HepG2 (cell line): ENCODE results near the gene ZNF211. TPM values are rescaled to one million over a fixed set of nuclear protein-coding genes. Genes with fewer than 3 reads are reported as not detected.

Source experiments
- ARNTL ChIP-seq: sonication (generic); formaldehyde crosslinking; IDR thresholded peaks from 2 replicates; pipeline ENCODE4 v1.4.0; 2020; ENCODE audit warnings: mild to moderate bottlenecking, missing genetic modification reagents
- CBX1 ChIP-seq: IDR thresholded peaks from one replicate; pipeline ENCODE4 v1.6.1; 2016; ENCODE audit warnings: antibody characterized with exemption, low read depth
- CBX5 ChIP-seq: sonication (generic); formaldehyde crosslinking; IDR thresholded peaks from 2 replicates; pipeline ENCODE4 v1.4.0; 2020; ENCODE audit warnings: missing genetic modification reagents, borderline replicate concordance
- FOSL2 ChIP-seq: sonication (generic); formaldehyde crosslinking; IDR thresholded peaks from 2 replicates; pipeline ENCODE4 v1.4.0; 2020; ENCODE audit warnings: missing genetic modification reagents
- FOXJ3 ChIP-seq: sonication (generic); formaldehyde crosslinking; IDR thresholded peaks from 2 replicates; pipeline ENCODE4 v1.4.0; 2020; ENCODE audit warnings: missing genetic modification reagents, mild to moderate bottlenecking, borderline replicate concordance
- HDAC2 ChIP-seq: sonication (generic); formaldehyde crosslinking; IDR thresholded peaks from 2 replicates; pipeline ENCODE4 v1.4.0; 2020; ENCODE audit warnings: missing genetic modification reagents
- HNRNPK ChIP-seq: fragments of 200-400 bp; formaldehyde crosslinking; IDR thresholded peaks from 2 replicates; pipeline ENCODE4 v1.6.1; 2018; ENCODE audit warnings: low read length, low read depth, moderate library complexity, mild to moderate bottlenecking; ENCODE audit not compliant: poor library complexity, severe bottlenecking
- JARID2 ChIP-seq: sonication (generic); formaldehyde crosslinking; IDR thresholded peaks from 2 replicates; pipeline ENCODE4 v1.8.1; 2023; ENCODE audit warnings: missing genetic modification reagents, inconsistent platforms; ENCODE audit not compliant: insufficient replicate concordance
- RNF2 ChIP-seq: fragments of 450-650 bp; conservative IDR thresholded peaks from 2 replicates; pipeline ENCODE4 v1.6.1; 2016; ENCODE audit warnings: low read depth
- SP140L ChIP-seq: sonication (generic); formaldehyde crosslinking; IDR thresholded peaks from 2 replicates; pipeline ENCODE4 v1.4.0; 2020; ENCODE audit warnings: missing genetic modification reagents, borderline replicate concordance
- SRSF1 ChIP-seq: fragments of 200-400 bp; formaldehyde crosslinking; optimal IDR thresholded peaks from 2 replicates; pipeline ENCODE3; 2017; ENCODE audit warnings: mild to moderate bottlenecking, low read depth, low read length, moderate library complexity
- STAG1 ChIP-seq: sonication (generic); formaldehyde crosslinking; IDR thresholded peaks from 2 replicates; pipeline ENCODE4 v1.4.0; 2020; ENCODE audit warnings: missing genetic modification reagents
- TEAD2 ChIP-seq: sonication (generic); formaldehyde crosslinking; IDR thresholded peaks from 2 replicates; pipeline ENCODE4 v1.9.0; 2021; ENCODE audit warnings: missing genetic modification reagents
- ZBTB49 ChIP-seq: sonication (generic); formaldehyde crosslinking; IDR thresholded peaks from 2 replicates; pipeline ENCODE4 v1.4.0; 2020; ENCODE audit warnings: missing genetic modification reagents, borderline replicate concordance
- ZGPAT ChIP-seq: IDR thresholded peaks from 2 replicates; pipeline ENCODE4 v1.6.1; 2016; ENCODE audit warnings: mild to moderate bottlenecking
- ZNF33B ChIP-seq: sonication (generic); formaldehyde crosslinking; IDR thresholded peaks from 2 replicates; pipeline ENCODE4 v1.5.1; 2020; ENCODE audit warnings: mild to moderate bottlenecking, missing genetic modification reagents
- ZNF75D ChIP-seq: sonication (generic); formaldehyde crosslinking; IDR thresholded peaks from 2 replicates; pipeline ENCODE4 v1.8.1; 2023; ENCODE audit warnings: missing genetic modification reagents, mild to moderate bottlenecking, borderline replicate concordance
- ZSCAN21 ChIP-seq: sonication (generic); formaldehyde crosslinking; IDR thresholded peaks from 2 replicates; pipeline ENCODE4 v1.8.0; 2022; ENCODE audit warnings: mild to moderate bottlenecking, missing genetic modification reagents, moderate library complexity, borderline replicate concordance
- polyA plus RNA-seq, 8 experiments: library from polyadenylated mRNA; depleted of rRNA in 3 of 8; stranded (reverse) in 7 of 8; unstranded in 1 of 8; fragments of >200 nt; fragmentation: Illumina TruSeq in 4 of 8; extraction: Trizol in 4 of 8; gene quantifications; 2 replicates each; pipeline versions ENCODE4 v1.2.1 to v1.2.3, GENCODE V29; 2011 to 2016; ENCODE audit warnings: low read depth in 4 of 8, missing spikeins in 1 of 8, mixed read lengths in 1 of 8; ENCODE audit not compliant: insufficient read depth in 1 of 8
- total RNA-seq, 5 experiments: library from RNA; depleted of rRNA; stranded (reverse); fragments of >200 nt; fragmentation: Illumina TruSeq; extraction: Trizol; gene quantifications; 2 replicates each; pipeline ENCODE4 v1.2.3, GENCODE V29; 2016; ENCODE audit warnings: low read depth in 1 of 5
- TF ChIP-seq, protein P1 (sequence below): sonication (generic); formaldehyde crosslinking; IDR thresholded peaks from 2 replicates; pipeline ENCODE4 v1.9.0; 2021; ENCODE audit warnings: missing genetic modification reagents, mild to moderate bottlenecking, borderline replicate concordance
- TF ChIP-seq, protein P2 (sequence below): sonication (generic); formaldehyde crosslinking; IDR thresholded peaks from 2 replicates; pipeline ENCODE4 v1.4.0; 2020; ENCODE audit warnings: missing genetic modification reagents
- TF ChIP-seq, protein P3 (sequence below): sonication (generic); formaldehyde crosslinking; conservative IDR thresholded peaks from 2 replicates; pipeline ENCODE4 v1.8.0; 2022; ENCODE audit warnings: missing genetic modification reagents

The ZNF211 gene
- total and polyA plus RNA-seq, 2 of the 13 experiments (the other 11 are each of a cell fraction or from before 2014, with no cell fraction given), result 9.9 to 11.2 TPM

- TF ChIP-seq, protein P1, sequence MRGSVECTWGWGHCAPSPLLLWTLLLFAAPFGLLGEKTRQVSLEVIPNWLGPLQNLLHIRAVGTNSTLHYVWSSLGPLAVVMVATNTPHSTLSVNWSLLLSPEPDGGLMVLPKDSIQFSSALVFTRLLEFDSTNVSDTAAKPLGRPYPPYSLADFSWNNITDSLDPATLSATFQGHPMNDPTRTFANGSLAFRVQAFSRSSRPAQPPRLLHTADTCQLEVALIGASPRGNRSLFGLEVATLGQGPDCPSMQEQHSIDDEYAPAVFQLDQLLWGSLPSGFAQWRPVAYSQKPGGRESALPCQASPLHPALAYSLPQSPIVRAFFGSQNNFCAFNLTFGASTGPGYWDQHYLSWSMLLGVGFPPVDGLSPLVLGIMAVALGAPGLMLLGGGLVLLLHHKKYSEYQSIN (CRISPR knock-in tag), result no peak
- no peak for TF ChIP-seq CBX1
- TF ChIP-seq ZNF75D (CRISPR knock-in tag), result no peak
- peak; percentile 95 for TF ChIP-seq HNRNPK
- no peak for TF ChIP-seq RNF2
- no peak for TF ChIP-seq JARID2 (CRISPR knock-in tag)
- TF ChIP-seq HDAC2 (CRISPR knock-in tag), result 0 out of 2 replicates have a peak, but pooled peaks have one; percentile 19
- TF ChIP-seq ZGPAT (CRISPR knock-in tag), result peak; percentile 67
- TF ChIP-seq, protein P2, sequence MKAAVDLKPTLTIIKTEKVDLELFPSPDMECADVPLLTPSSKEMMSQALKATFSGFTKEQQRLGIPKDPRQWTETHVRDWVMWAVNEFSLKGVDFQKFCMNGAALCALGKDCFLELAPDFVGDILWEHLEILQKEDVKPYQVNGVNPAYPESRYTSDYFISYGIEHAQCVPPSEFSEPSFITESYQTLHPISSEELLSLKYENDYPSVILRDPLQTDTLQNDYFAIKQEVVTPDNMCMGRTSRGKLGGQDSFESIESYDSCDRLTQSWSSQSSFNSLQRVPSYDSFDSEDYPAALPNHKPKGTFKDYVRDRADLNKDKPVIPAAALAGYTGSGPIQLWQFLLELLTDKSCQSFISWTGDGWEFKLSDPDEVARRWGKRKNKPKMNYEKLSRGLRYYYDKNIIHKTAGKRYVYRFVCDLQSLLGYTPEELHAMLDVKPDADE, result 0 out of 2 replicates have a peak, but pooled peaks have one; percentile 42
- TF ChIP-seq ZNF33B, result no peak
- TF ChIP-seq, protein P3, sequence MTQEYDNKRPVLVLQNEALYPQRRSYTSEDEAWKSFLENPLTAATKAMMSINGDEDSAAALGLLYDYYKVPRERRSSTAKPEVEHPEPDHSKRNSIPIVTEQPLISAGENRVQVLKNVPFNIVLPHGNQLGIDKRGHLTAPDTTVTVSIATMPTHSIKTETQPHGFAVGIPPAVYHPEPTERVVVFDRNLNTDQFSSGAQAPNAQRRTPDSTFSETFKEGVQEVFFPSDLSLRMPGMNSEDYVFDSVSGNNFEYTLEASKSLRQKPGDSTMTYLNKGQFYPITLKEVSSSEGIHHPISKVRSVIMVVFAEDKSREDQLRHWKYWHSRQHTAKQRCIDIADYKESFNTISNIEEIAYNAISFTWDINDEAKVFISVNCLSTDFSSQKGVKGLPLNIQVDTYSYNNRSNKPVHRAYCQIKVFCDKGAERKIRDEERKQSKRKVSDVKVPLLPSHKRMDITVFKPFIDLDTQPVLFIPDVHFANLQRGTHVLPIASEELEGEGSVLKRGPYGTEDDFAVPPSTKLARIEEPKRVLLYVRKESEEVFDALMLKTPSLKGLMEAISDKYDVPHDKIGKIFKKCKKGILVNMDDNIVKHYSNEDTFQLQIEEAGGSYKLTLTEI (CRISPR knock-in tag), result no peak
- TF ChIP-seq SRSF1, result no peak
- TF ChIP-seq ZBTB49 (CRISPR knock-in tag), result no peak
- TF ChIP-seq FOSL2, result peak; percentile 12; the same call in 1 of the 2 replicates
- no peak; the same call in 1 of the 2 replicates for TF ChIP-seq ZSCAN21
- peak; percentile 13; the same call in 1 of the 2 replicates for TF ChIP-seq STAG1
- no peak for TF ChIP-seq SP140L (CRISPR knock-in tag)
- no peak for TF ChIP-seq FOXJ3 (CRISPR knock-in tag)
- no peak for TF ChIP-seq ARNTL
- TF ChIP-seq CBX5 (CRISPR knock-in tag), result no peak
- no peak for TF ChIP-seq TEAD2 (CRISPR knock-in tag)
These were observed 31.5 kb downstream of the ZNF211 start (continued) for GRCh38 chr19:57664269-57665127.
